HG03558 (cell line): ENCODE data around the gene SLC1A2.

ENCODE experiments used
- ATAC-seq: cut with Tn5 transposase; IDR thresholded peaks from one replicate; pipeline ENCODE4 v1.9.1; 2021; ENCODE audit warnings: moderate number of reproducible peaks; ENCODE audit not compliant: unreplicated experiment; ENCODE audit errors: extremely low read depth

SLC1A2 gene

DNA sequence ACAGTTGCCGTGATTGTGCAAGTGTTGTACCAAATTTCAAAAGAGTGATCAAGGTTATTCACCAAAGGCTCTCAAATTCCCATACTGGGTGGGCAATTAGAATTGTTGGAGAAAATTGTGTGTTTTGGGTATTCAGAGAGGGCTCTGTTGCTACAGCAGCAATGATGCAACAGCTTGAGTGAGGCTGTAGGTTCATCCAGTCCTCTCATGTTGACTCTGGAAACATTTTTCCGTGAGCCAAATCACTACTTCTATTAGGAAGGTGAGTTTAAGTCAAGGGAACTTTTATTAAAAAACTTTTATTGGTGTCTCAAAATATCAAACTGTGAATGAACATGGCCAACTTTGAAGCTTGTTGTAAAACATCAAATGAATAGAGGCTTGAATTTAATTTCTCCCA, 163.8 kb downstream of the SLC1A2 start:
- ATAC-seq, result no peak

GRCh38 chr11:35253237-35253636, 166.1 kb downstream of the SLC1A2 start:
- ATAC-seq, result no peak

GRCh38 chr11:35250621-35251020, 168.7 kb downstream of the SLC1A2 start:
- no peak for ATAC-seq

DNA sequence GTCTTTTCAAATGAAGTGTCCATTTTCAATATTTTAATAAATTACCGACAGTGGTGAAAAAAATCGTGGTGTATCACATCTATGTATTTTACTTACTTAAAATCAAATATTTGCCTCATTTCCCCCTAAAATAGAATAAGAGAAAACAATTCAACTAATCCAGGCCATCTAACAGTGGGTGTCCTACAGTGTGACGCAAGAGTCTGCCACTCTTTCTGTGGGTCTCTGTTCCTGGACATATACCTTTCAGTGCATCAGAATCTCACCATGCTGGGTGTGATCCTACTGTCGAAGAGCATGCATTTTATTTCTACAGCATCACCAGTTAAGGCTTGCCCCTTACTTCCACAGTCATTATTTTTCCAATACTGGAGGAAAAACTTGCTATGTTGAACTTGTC, 169.2 kb downstream of the SLC1A2 start:
- no peak for ATAC-seq

- no peak for ATAC-seq
Measured at GRCh38 chr11:35248558-35249323, 170.6 kb downstream of the SLC1A2 start.

DNA sequence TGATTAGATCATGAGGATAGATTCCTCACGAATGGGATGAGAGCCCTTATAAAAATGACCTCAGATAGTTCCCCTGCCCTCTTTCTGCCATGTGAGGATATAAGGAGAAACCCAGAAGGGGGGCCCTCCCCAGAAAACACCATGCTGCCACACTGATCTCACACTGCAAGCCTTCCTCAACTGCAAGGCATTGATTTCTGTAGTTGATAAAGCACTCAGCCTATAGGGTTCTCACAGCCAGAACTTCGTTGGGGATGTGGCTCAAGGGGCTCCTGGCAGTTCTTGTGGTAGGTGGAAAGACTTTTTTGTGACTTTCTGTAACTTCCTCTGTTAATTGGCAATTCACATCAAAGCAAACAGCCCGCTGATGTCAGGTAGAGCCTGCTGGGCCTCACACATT, 171.5 kb downstream of the SLC1A2 start:
- no peak for ATAC-seq

- ATAC-seq, result no peak
Measured at GRCh38 chr11:35247428-35247827, 171.9 kb downstream of the SLC1A2 start.

GRCh38 chr11:35246745-35247144, 172.6 kb downstream of the SLC1A2 start:
- no peak for ATAC-seq

- ATAC-seq, result no peak
Measured at GRCh38 chr11:35245786-35246185, 173.6 kb downstream of the SLC1A2 start.

- no peak for ATAC-seq
Measured at GRCh38 chr11:35245056-35245455, 174.3 kb downstream of the SLC1A2 start.

DNA sequence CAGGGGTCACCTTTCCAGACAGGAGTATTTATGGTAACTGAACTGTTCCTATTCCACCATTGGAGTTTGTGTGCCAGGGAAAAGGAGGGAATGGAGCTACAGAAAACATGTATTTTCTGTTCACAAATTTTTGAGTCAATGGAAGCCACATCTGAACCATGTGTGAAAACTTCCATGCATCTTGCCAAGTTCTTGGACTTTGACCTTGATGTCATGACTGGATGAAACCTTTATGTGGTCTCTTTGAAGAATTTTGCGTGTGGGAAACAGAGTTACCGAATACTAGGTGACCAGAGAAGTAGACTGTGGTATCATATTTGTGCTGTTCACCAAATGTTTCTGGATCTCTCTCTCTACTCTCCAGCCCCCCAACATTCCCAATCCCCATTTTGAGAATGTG, 175.6 kb downstream of the SLC1A2 start:
- no peak for ATAC-seq

GRCh38 chr11:35242412-35243242, 176.7 kb downstream of the SLC1A2 start:
- no peak for ATAC-seq

GRCh38 chr11:35241531-35241930, 177.8 kb downstream of the SLC1A2 start:
- ATAC-seq, result no peak

DNA sequence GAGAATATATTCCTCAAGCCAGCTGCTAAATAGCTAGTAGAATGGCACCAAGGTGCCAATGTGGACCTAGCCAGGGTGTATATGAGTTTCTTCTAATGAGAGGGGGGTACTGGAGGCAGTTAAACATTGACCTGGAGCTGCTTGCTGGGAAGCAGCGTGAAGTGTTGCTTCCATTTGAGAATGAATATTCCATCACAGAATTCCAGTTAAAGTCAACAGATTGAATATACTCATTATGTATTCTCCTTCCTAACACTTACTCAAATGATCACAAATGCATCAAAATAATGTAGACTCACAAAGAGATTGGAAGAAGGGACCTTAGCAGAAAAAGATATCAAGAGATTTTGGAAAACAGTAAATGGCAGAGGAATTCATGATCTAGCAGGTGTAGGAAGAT, 178.3 kb downstream of the SLC1A2 start:
- no peak for ATAC-seq

DNA sequence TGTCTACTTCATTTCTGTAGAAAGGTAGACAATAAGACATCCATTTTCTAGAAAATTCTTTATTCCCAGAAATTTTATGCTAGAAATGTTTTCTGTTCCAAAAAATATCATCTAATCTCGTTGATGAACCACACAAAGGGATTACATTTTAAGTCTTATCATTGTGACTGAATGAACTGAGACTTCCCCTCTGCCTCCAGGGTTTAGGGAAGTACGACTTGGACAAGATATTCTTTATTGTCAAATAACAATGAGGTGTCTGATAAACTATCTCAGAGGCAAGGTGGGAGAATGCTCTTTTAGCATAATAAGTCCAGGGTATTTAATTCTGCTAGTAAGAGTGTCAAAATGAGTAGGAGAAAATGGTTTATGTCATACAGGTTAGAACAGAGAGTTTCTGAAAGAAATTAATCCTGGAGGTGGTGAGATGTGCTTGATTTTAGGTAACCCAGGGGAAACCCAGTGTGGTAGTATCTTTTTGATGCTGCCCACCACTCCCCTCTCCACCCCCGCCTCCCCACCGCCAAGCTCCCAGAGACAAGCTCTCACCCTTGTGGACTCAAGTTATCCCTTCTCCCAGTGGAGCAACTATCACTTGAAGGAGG, 179.8 kb downstream of the SLC1A2 start:
- no peak for ATAC-seq

DNA sequence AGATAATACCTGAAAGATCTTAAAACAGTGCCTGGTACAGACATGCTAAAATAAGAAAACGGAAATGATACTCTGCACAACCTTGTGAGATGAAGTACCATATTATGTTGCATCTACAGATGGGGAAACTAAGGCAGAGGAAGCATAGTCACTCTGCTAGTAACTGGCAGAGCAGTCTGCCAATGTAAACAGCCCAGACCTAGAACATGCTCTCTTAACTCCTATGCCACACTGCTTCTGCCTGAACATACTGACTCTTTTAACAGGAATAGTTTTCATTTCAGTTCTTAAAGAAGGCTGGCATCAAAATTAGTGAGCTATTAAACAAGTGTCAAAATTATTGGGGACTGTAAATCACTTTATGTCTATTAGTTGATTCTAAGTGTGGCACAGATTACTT, 180.5 kb downstream of the SLC1A2 start:
- no peak for ATAC-seq

GRCh38 chr11:35237860-35238715, 181.3 kb downstream of the SLC1A2 start:
- no peak for ATAC-seq

DNA sequence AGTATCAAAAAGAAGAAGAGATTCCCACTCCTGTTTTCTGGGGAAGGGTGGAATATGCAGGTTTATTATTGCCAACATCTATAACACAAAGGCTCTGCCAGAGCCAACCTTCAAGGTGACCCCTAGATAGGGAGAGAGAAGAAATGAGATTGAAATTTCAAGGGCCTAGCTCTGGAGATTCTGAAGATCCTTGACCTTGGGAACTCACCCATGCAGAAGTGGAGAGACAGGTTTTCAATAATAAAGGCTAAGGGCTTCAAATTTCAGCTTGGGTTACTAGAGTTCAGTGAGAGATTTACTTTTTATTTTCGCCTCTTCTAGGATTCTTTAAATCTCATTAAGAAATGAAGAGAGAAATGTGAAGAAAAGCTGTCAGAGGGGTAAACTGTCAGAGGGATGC, 182.0 kb downstream of the SLC1A2 start:
- no peak for ATAC-seq

DNA sequence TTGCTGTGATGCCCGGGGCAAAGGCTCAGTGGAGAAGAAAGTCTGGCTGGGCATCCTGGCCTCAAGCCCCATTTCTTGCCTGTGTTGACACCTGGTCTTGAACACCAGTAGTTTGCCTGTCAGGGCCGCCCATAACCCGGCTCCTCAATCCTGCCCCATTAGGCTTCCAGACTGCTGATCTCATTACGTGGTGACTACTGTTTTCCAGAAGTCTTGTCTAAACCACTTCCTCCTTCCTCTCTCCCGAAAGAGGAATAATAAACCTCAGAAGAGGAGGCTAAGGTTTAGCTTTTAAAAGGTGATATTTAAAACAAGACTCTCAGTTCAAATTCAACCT, 182.7 kb downstream of the SLC1A2 start:
- no peak for ATAC-seq

GRCh38 chr11:35235936-35236666, 183.3 kb downstream of the SLC1A2 start:
- no peak for ATAC-seq
